NCI-H526 treated with DMSO at 0.1 percent for 48 hours (cell line): Measurements from ENCODE around the gene TEX9.
"Not testable (repeated sequence)": the region's sequence is repeated elsewhere in the genome, so short reads cannot be mapped to it uniquely, and the experiment has no call there.

Experiments used
- DNase-seq: peaks from one replicate; lab custom pipeline; 2025; lab: John Stamatoyannopoulos, UW

The TEX9 gene

DNA sequence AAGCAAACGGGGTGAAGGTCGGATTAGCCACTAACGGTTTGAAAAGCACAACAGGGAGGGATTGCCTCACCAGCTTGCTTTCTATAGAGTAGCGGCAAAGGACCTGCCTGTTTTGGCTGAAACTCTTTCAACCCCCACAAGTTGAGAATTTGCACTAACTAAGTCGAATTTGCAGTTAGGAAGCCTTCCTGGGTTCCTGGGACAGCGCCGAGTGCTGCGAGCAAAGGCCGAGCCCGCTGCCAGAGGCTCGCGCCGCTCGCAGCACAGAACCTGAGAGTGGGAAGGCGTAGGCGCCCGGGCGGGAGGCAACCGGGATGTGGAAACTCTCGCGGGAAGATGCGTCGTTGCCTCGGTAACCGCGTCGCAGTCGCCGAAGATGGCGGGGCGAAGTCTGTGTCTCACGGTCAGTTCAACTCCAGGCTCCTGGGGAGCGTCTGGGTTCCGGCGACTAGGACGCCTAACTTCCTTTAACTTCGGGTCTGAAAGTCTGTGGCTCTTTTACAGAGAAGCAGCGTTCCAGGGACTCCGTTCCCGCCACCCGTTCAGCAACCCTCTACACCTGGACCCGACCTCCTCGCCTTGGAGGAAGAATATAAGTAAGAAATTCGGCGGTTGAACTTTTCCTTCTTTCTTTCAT lies at the start of gene TEX9:
TSS of gene TEX9 (plus strand) at position 352 of the 637 bp plus-strand sequence. CDS start at position 377, 25 bp downstream.
- peak; percentile 80 for DNase-seq

- not testable (repeated sequence) for DNase-seq
Observed at GRCh38 chr15:56316561-56316960, 48.7 kb upstream of the TEX9 start.

GRCh38 chr15:56320316-56320715 lies 44.9 kb upstream of the TEX9 start:
- no peak for DNase-seq

DNA sequence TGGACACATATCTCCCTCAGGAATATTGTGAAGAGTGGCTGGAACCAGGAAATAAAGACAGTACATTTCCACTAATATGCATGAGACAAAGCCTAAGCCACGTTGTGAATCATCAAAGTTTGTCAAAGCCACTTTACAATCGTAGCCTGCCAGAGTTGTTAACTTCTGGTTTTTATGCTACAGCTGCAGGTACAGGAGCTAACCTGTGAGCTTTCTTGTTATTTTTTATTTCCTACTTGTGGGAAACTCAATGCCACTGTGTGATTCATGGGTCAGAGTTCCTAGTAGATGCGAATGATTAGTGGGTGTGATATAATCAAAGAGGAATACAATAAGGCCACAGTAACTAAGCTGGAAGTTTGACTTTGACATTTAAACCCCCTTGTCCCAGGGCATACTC lies 44.4 kb upstream of the TEX9 start:
- no peak for DNase-seq

DNA sequence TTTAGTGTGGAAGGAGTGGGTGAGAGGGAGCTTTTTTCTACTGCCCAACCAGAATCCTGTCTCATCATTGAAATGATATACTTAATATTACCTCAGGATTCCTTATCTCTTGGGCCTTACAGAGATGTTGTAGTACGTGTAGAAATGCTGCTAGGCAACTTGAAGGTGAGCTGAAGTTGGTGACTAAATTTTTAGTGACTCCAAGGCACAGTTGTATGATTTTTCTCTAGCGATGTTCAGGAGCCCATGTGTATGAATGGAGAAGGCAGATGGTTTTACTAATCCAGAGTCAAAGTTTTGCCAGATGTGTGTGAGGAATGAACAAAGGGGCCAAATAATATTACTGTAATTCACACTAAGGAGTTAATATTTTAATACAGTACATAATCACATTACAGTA lies 42.8 kb upstream of the TEX9 start:
- DNase-seq = no peak

- no peak for DNase-seq
Observed at GRCh38 chr15:56323435-56323834, 41.8 kb upstream of the TEX9 start.

- no peak for DNase-seq
Observed at GRCh38 chr15:56325186-56325585, 40.0 kb upstream of the TEX9 start.

- no peak for DNase-seq
Observed at GRCh38 chr15:56327721-56328502, 37.3 kb upstream of the TEX9 start.

GRCh38 chr15:56337084-56337725 lies 28.0 kb upstream of the TEX9 start:
- DNase-seq = no peak

DNA sequence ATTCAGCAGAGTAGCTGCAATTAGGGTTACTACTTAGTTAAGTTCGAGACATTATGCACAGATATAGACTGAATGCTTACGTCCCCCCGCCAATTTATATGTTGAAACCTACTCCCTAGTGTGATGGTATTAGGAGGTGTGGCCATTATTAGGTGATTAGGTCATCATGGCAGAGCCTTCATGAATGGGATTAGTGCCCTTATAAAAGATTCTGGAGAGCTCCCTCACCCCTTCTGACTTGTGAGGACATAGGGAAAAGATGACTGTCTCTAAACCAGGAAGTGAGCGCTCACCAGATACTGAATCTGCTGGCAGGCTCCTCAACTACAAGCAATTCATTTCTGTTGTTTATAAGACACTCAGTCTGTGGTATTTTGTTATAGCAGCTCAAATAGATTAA lies 25.6 kb upstream of the TEX9 start:
- DNase-seq = no peak

- no peak for DNase-seq
Observed at GRCh38 chr15:56341201-56341600, 24.0 kb upstream of the TEX9 start.

GRCh38 chr15:56342653-56343052 lies 22.6 kb upstream of the TEX9 start:
- DNase-seq = no peak

DNA sequence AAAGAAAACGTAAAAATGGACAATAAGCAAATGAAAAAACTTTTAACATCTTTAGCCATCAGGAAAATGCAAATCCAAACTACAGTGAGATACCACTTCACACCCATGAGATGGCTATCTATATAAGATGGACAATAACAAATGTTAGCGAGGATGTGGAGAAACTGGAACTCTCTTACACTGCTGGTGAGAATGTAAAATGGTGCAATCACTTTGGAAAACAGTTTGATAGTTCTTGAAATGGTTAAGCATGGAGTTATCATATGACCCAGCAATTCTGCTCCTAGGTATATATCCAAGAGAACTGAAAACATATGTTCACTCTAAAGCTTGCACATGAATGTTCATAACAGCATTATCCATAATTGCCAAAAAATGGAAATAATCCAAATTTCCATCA lies 21.3 kb upstream of the TEX9 start:
- DNase-seq = no peak

DNA sequence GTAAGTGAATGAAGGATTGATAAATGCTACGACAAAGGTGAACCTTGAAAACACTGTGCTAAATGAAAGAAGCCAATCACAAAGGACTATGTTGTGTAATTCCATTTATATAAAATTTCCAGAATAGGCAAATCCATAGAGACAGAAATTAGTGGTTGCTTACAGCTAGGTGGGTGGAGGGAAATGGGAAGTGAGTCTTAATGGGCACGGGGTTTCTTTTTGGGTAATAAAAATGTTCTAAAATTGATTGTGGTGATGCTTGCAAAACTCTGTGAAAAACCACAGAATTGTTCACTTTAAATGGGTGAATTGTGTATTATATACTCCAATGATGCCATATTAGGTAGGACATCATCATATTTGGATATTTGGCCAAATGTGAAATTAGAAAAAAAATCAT lies 20.9 kb upstream of the TEX9 start:
- DNase-seq = no peak

DNA sequence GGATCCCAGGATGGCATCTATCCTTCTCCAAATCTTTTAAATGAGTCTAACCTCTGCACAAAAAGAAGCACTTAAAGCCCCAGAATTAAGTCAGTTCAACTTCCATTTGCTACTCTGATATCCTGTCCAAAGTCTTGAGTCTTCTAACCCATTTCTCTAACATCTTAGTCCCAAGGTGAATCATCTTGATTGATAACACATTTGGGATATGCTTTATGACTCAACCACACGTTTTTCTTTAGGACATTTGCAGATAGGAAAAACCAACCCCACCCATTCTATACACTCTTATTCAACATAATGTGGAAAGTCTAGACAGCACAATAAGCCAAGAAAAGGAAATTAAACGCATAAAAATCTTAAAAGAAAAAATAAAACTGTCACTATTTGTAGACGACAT lies 18.8 kb upstream of the TEX9 start:
- DNase-seq = no peak

- no peak for DNase-seq
Observed at GRCh38 chr15:56349554-56349953, 15.7 kb upstream of the TEX9 start.

DNA sequence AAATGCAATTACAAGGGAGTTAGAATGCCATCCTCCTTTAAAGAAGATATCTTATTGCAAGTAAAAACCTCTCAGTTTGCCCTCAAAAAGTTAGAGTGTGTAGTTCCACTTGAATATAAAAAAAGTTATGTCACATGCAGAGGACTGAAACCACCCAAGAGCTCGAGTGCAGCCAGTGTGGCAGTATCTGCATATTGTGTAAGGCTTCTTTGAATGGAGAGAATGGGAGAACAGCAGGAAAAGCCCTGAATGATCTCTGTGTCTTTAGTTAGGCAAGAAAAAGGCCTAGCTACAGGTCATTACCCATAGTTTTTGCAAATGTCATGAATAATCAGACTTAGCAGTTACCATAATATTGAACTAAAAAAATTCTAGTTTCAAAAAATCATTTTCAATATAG lies 13.9 kb upstream of the TEX9 start:
- DNase-seq = no peak

- DNase-seq = no peak
Observed at GRCh38 chr15:56351957-56352506, 13.2 kb upstream of the TEX9 start.

DNA sequence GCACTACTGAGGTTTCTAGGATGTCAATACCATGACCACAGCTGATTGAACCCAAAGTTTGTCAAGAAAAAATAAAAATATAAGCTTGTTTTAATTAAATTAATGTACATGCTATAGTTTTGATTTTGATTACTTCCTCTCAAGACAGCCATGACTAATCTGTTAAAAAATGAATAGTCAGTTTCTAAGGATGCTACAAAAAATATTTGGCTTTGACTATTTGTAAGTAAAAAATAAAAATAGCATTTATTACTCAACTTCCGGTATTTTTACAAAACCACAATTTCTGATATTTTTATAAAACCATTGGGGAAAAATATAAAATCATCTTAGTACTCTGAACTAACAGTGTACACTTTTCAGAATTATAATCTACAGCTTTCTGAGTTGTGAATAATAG lies 12.1 kb upstream of the TEX9 start:
- DNase-seq = no peak

DNA sequence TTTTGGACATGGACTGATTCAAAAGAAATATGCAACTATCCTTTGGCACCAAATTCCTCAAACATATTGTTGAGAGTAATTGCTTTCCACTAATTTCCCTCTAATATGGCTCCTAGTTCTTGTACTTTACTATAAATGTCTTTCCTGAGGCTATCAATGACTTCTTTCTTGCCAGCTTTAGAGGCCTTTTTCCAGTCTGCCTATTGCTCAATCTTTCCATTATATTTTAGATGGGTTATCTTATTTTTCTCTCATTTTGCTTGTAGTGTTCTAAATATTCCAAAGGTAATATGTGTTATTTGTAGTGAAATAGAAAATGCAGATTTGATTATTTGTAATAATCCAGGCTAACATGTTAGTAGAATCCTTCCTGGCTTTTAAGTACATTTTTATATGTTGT lies 11.5 kb upstream of the TEX9 start:
- DNase-seq = no peak

- no peak for DNase-seq
Observed at GRCh38 chr15:56356616-56357015, 8.6 kb upstream of the TEX9 start.

DNA sequence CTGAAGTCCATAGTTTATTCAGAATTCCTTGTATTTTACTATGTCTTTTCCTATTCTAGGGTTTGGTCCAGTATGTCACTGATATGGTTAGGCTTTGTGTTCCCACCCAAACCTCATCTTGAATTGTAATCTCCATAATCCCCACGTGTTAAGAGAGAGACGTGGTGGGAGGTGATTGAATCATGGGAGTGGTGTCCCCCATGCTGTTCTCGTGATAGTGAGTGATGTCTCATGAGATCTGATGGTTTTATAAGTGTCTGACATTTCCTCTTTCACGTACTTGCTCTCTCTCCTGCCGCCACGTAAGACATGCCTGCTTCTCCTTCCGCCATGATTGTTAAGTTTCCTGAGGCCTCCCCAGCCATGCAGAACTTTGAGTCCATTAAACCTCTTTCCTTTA lies 6.6 kb upstream of the TEX9 start:
- DNase-seq = no peak

- no peak for DNase-seq
Observed at GRCh38 chr15:56361987-56362386, 3.2 kb upstream of the TEX9 start.
